ENCODE data around the gene SBNO1.
"Not testable (repeated sequence)": the region's sequence is repeated elsewhere in the genome, so short reads cannot be mapped to it uniquely, and the experiment has no call there.

DNA sequence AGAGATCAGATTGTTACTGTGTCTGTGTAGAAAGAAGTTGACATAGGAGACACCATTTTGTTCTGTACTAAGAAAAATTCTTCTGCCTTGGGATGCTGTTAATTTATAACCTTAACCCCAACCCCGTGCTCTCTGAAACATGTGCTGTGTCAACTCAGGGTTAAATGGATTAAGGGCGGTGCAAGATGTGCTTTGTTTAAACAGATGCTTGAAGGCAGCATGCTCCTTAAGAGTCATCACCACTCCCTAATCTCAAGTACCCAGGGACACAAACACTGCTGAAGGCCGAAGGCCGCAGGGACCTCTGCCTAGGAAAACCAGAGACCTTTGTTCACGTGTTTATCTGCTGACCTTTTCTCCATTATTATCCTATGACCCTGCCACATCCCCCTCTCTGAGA, 7.8 kb upstream of the SBNO1 start:
- not testable (repeated sequence) for TF ChIP-seq EP300, POLR2A (IDR thresholded peaks at IDR 0.05)
- TF ChIP-seq, protein P1, sequence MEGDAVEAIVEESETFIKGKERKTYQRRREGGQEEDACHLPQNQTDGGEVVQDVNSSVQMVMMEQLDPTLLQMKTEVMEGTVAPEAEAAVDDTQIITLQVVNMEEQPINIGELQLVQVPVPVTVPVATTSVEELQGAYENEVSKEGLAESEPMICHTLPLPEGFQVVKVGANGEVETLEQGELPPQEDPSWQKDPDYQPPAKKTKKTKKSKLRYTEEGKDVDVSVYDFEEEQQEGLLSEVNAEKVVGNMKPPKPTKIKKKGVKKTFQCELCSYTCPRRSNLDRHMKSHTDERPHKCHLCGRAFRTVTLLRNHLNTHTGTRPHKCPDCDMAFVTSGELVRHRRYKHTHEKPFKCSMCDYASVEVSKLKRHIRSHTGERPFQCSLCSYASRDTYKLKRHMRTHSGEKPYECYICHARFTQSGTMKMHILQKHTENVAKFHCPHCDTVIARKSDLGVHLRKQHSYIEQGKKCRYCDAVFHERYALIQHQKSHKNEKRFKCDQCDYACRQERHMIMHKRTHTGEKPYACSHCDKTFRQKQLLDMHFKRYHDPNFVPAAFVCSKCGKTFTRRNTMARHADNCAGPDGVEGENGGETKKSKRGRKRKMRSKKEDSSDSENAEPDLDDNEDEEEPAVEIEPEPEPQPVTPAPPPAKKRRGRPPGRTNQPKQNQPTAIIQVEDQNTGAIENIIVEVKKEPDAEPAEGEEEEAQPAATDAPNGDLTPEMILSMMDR (IDR thresholded peaks at IDR 0.05): not testable (repeated sequence)
